ENCODE measurements around the gene SGF29.

DNA sequence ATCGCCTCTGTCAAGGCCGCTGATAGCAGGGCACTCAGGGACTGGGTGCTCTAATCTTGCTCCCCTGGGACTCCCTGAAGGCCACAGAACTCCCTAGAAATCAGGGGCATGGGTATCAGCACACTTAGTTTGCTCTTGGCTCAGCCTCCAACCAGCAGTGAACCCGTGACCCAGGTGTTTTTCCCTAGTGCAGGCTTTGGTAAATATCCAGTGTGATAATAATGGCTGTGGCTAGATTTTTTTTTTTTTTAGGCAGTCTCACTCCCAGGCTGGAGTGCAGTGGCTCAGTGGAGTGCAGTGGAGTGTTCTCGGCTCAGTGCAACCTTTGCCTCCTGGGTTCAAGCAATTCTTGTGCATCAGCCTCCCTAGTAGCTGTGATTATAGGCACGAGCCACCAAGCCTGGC is 25.3 kb upstream of the SGF29 start:
- TF ChIP-seq, protein P1, sequence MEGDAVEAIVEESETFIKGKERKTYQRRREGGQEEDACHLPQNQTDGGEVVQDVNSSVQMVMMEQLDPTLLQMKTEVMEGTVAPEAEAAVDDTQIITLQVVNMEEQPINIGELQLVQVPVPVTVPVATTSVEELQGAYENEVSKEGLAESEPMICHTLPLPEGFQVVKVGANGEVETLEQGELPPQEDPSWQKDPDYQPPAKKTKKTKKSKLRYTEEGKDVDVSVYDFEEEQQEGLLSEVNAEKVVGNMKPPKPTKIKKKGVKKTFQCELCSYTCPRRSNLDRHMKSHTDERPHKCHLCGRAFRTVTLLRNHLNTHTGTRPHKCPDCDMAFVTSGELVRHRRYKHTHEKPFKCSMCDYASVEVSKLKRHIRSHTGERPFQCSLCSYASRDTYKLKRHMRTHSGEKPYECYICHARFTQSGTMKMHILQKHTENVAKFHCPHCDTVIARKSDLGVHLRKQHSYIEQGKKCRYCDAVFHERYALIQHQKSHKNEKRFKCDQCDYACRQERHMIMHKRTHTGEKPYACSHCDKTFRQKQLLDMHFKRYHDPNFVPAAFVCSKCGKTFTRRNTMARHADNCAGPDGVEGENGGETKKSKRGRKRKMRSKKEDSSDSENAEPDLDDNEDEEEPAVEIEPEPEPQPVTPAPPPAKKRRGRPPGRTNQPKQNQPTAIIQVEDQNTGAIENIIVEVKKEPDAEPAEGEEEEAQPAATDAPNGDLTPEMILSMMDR (IDR thresholded peaks at IDR 0.05; ENCODE audit: borderline replicate concordance, extremely low read depth, low read length, poor library complexity, severe bottlenecking): no peak
- no peak for TF ChIP-seq EZH2 (IDR thresholded peaks at IDR 0.05; ENCODE audit: borderline replicate concordance, low read depth, low read length, severe bottlenecking)

Data from DND-41 (cell line).